ENCODE data around the gene COL11A2.
"Not testable (repeated sequence)": the region's sequence is repeated elsewhere in the genome, so short reads cannot be mapped to it uniquely, and the experiment has no call there.

Gene COL11A2

GRCh38 chr6:33192105-33192646 is at the start of gene COL11A2:
Gene COL11A2, minus strand, starts transcription at chr6:33192467. Its CDS starts 227 bp downstream, at chr6:33192240.
- no peak for DNase-seq

GRCh38 chr6:33241968-33242367 is 49.7 kb upstream of the COL11A2 start:
- no peak for DNase-seq

- DNase-seq, result no peak
These were observed 45.5 kb upstream of the COL11A2 start for GRCh38 chr6:33237741-33238140.

- DNase-seq, result no peak
These were observed 44.6 kb upstream of the COL11A2 start for GRCh38 chr6:33236852-33237251.

- DNase-seq, result no peak
These were observed 44.1 kb upstream of the COL11A2 start for GRCh38 chr6:33236328-33236727.

- DNase-seq, result no peak
These were observed 43.0 kb upstream of the COL11A2 start for GRCh38 chr6:33235221-33235634.

- DNase-seq, result not testable (repeated sequence)
These were observed 34.3 kb upstream of the COL11A2 start for GRCh38 chr6:33226503-33227120.

GRCh38 chr6:33217681-33218080 is 25.4 kb upstream of the COL11A2 start:
- DNase-seq, result no peak

- no peak for DNase-seq
These were observed 25.0 kb upstream of the COL11A2 start for GRCh38 chr6:33217246-33217645.

- DNase-seq, result no peak
These were observed 23.9 kb upstream of the COL11A2 start for GRCh38 chr6:33216117-33216649.

- DNase-seq, result no peak
These were observed 23.2 kb upstream of the COL11A2 start for GRCh38 chr6:33215271-33216116.

- no peak for DNase-seq
These were observed 21.7 kb upstream of the COL11A2 start for GRCh38 chr6:33213989-33214335.

GRCh38 chr6:33213166-33213988 is 21.1 kb upstream of the COL11A2 start:
- DNase-seq, result no peak

- no peak for DNase-seq
These were observed 20.5 kb upstream of the COL11A2 start for GRCh38 chr6:33212857-33213165.

GRCh38 chr6:33211666-33212422 is 19.6 kb upstream of the COL11A2 start:
- no peak for DNase-seq

GRCh38 chr6:33211136-33211535 is 18.9 kb upstream of the COL11A2 start:
- DNase-seq, result no peak

GRCh38 chr6:33209856-33210255 is 17.6 kb upstream of the COL11A2 start:
- no peak for DNase-seq

- DNase-seq, result peak; percentile 61
These were observed 16.1 kb upstream of the COL11A2 start, which contains the start of gene RING1 for GRCh38 chr6:33208091-33208967. Gene RING1, plus strand, starts transcription at chr6:33208500. Its CDS starts 323 bp downstream, at chr6:33208823.

GRCh38 chr6:33207552-33208090 is 15.4 kb upstream of the COL11A2 start:
- no peak for DNase-seq

- no peak for DNase-seq
These were observed 14.7 kb upstream of the COL11A2 start for GRCh38 chr6:33206864-33207551.

Measured in NCI-H1092 (cell line).